HG03159 (cell line): Measurements from ENCODE around the gene SNAP47.

Source experiments
- ATAC-seq: cut with Tn5 transposase; IDR thresholded peaks from one replicate; pipeline ENCODE4 v1.9.1; 2021; ENCODE audit warnings: mild to moderate bottlenecking, moderate library complexity; ENCODE audit not compliant: unreplicated experiment

Gene SNAP47

DNA sequence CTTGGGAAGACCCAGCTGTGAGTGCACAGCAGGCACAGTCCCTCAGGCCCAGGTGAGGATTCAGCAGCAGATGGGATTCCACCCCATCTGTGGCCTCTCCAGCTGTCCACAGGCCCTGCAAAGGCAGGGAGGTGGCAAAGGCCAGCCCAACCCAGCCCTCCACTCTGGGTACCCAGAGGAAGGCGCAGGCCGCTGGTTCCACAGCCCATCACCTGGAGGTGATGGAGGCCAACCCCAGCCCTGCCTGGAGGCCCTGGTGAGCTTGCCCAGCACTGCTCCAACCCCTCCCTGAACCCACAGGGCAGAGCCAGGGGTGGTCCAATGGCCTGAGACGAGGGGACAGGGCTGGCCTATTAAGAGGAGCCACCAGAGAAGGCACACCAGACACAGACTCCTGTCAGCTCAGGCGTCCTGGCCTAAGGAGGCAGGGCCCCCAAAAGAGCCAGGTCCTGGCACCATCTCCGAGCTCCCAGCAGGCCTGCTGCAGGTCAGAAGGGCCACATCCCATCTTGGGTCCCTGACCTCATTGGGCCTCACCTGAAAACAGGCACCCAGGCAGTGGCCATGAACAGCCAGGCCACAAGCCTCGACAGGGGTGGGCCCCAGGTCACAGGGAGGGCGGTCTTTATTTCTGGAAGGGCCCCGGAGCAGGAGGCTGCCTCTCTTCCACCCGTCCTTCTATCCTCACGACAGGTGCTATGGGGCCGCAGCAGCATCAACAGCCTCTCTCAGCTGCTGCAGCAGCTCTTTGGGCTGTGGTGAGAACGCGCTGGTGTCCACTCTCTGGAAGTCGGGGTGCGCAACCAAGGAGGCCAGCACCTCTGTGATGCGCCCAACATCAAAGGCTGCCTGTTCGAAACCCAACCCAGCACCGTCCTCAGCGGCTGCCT is 3.3 kb upstream of the SNAP47 start:
- no peak for ATAC-seq

DNA sequence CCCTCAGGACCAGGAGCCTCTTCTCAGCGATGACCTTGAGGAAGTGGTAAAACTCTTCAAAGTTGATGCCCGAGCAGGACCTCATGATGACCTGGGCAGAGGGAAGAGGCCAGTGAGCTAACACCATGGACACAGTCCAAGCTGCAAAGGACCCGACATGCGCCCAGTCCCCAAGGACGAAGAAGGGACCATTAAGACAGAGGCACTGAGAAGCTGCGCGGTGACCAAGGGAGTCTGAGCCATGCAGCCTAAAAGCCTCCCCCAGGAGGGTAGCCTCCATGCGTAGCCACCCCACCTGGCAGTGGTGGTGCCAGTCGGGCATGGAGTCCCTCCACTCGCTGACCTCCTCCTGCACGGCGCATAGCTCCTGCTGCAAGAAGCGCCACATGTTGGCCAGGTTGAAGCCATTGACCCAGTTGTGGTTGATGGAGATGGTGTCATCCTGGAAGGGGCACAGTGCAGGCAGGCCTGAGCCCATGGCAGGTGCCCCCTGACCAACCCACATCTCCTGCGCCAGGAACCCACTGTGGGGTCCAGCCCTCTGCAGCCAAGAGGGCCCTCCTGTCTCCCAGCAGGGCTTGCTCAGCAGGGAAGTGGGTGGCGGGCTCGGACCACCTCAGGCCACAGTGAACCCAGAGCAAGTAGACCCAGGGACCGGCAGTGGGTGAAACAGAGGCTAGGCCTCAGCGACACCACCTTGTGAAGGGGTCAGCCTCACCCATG is 2.5 kb upstream of the SNAP47 start:
- no peak for ATAC-seq

DNA sequence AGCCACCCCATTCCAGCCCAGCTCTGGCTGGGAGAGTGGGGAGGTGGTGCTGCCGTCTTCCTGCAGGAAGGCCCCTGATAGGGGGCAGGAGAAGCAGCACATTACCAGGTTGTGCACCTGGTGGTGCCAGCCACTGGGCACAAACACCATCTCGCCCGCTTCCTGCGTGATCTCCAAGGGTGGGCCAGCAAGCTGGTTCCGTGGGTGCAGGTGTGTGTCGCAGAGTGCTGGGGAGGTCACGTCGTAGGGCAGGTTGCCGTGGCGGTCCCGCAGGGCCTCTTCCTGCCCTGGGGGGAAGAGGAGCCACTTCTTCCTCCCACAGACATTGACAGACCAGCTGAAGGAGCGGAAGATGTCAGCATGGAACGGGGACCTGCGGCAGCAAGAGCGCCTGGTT is 1.9 kb upstream of the SNAP47 start:
- ATAC-seq, result no peak

DNA sequence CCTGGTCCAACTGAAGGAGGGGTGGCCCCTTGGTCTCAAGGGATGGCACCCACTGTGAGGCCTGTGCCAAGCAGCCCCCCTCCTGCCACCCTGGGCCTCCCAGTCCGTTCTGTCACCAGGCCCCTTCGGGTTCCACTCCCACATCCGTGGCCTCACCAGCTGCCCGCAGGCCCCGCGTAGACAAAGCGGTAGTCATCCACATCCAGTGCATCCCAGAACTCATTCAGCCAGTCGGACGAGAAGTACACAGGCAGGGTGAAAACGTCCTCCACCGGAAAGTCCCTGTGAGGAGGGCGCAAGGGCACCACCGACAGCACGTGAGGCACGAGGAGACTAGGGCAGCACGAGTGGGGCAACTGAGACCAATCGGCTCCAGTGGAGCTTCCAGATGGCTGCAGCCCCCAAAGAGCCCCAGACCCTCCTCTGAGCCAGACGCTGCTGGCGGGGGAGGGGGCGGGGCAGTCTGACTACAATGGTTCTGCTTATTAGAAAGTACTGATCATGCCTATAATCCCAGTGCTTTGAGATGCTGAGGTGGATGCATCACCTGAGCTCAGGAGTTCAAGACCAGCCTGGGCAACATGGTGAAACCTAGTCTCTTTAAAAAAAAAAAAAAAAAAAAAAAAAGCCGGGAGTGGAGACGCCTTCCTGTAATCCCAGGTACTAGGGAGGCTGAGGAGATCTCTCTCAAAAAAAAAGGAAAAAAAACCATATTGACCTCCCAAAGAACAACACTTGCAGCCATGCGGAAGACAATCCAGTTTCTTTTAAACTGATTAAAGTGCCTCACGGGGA is 1.3 kb upstream of the SNAP47 start:
- no peak for ATAC-seq

DNA sequence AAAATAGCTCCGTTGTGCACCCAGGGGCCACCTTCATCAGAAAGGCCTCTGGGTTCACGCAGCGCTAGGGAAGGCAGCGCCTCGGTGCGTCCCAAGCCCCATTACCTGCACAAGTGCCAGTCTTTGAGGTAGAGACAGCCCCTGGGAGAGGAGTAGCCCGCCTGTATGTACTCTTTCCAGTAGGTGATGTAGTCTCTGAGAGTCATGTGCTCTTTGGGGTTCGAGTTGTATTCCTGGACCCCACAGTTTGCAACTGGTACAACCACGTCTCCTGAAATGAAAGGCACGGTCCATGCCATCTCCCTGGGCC is 734 bp upstream of the SNAP47 start:
- ATAC-seq, result peak; percentile 13

DNA sequence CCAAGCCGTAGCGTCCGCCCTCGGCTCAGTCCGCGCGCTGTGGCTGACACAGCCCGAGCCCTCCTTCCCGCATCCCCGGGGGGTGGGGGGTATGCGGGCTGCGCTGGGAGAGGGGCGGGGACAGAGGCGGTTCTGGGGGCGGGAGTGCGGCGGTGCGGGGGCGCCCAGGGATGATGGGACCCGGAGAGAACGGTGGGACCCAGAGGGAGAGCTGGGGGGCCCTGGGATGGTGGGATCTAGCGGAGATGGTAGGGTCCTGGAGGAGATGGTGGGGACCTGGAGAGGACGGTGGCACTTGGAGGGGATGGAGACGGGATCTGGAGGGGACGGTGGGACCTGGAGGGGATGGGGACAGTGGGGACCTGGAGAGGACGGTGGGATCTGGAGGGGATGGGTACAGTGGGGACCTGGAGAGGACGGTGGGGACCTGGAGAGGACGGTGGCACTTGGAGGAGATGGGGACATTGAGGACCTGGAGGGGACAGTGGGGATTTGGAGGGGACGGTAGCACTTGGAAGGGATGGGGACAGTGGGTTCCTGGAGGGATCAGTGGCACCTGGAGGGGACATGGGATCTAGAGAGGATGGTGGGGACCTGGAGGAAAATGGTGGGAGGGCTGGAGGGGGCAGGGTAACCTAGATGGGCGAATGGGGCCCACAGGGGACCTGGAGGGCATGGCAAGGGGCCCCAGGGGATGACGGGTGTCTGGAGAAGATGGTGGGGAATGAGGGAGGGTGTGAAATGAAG is 477 bp downstream of the SNAP47 start:
- ATAC-seq, result no peak

DNA sequence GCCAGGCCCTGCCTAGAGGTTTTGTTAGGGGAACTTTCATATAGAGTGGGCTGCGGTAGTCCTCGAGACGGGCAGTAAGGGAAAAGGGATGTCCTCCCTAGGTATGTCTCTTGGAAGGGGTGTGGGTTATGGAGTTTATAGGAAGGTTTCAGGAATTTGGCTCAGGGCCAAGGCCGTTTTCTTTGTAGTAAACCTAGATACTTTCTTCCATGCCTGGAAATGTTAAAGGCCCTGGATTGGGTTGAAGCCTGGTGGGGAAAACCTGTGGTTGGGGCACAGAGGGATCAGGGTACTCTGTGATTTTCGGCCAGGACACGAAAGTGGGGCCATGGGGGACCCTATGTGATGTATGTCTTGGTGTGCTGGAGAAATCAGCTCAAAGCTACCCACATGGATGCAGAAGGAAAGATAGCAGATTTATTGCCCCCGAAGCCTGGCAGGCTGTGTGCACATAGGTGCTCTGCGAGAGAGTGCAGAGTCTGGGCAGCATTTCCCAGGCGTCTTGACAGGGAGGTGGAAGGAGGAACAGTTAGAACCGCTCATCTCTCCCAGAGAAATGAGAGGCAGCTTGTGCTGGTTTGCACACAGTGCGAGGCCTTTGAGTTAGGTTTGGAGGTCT is 1.7 kb downstream of the SNAP47 start:
- ATAC-seq, result no peak

DNA sequence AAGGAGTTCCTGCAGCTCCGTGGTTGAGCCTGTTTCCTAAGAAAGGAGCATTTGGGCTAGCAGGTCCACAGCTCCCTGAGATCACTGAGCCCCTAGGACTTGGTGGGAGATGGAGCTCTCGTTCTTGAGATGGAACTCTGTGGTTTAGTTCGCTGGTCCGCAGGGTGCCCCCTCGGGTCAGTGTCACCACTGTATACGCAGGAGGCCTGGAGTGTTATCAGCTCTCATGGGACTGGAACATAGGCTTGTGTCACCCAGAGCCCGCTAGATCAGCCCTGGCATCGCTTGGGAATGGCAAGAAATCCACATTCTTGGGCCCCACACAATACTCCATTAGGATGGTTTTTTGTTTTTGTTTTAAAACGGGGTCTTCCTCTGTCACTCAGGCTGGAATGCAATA is 3.6 kb downstream of the SNAP47 start:
- no peak for ATAC-seq

DNA sequence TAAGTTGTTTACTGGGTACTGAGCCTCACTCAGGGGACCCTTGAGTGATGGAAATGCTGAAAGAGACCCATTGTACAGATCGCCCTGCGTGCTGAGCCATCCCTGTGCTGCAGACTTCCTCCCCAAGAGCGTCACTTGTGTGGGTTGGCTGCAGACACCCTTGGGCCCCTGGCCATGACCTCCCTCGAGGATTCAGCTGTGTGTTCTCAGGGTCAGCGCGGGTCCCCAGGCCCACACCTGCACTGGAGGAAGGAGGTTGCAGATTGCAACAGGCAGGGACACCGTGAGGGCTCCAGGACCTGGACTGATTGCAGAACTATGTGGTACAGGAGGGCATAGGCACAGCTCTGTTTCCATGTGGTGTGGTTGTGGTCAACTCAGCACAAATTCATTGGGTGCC is 4.4 kb downstream of the SNAP47 start:
- no peak for ATAC-seq

DNA sequence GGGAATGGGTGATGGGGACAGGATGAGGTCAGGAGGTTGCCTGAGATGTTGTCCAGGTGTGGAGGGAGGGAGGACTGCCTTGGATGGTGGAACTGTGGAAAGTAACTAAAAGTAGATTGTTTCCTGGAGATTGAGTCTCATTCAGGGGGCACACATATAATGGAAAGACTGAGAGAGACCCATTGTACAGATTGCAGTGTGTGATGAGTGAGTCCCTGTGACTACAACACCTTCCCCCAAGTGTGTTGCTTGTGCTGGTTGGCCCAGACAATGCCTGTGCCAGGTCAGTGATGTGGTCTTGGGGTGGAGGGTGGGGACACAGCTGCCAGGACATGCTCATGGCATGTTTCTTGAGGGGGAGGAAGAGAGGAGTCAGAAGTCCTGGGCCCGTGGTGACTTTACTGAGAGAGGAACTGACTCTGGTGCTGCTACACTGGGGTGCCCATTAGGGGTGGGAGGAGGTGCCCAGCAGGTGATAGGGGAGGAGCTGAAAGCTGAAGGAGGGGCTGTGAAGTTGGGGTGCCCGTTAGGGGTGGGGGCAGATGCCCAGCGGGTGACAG is 5.2 kb downstream of the SNAP47 start:
- no peak for ATAC-seq

DNA sequence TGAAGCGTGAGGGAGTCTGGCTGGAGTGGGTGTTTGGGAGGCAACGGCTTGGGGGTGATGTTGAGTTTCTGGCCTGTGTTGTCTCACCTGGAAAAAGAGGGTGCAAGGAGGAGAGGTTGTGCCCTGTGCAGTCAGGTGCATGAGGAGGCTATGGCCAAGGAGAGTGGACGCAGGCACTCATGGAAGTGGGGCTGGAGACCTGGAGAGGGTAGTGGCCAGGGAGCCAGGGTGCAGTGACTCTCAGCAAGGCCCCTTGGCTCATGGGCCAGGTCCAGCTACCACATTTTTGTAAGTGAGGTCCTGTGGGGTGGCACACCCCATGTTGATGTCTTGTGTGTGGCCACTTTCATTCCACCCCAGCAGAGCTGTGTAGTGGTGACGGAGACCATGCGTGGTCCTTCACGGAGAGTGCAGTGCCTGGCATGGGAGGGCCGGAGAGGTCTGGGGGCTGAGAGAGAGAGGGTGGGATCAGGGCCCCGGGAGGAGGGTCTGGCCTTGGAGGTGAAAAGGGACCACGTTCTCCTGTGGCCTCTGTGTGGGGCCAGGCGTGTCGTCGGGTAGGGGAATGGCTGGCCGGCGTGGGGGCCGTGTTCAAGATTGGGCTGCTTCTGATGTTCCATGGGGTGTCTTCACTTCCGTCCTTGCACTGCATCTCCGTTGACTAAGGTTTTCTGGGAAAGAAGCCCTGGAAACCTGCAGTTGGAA is 6.1 kb downstream of the SNAP47 start:
- ATAC-seq, result no peak

DNA sequence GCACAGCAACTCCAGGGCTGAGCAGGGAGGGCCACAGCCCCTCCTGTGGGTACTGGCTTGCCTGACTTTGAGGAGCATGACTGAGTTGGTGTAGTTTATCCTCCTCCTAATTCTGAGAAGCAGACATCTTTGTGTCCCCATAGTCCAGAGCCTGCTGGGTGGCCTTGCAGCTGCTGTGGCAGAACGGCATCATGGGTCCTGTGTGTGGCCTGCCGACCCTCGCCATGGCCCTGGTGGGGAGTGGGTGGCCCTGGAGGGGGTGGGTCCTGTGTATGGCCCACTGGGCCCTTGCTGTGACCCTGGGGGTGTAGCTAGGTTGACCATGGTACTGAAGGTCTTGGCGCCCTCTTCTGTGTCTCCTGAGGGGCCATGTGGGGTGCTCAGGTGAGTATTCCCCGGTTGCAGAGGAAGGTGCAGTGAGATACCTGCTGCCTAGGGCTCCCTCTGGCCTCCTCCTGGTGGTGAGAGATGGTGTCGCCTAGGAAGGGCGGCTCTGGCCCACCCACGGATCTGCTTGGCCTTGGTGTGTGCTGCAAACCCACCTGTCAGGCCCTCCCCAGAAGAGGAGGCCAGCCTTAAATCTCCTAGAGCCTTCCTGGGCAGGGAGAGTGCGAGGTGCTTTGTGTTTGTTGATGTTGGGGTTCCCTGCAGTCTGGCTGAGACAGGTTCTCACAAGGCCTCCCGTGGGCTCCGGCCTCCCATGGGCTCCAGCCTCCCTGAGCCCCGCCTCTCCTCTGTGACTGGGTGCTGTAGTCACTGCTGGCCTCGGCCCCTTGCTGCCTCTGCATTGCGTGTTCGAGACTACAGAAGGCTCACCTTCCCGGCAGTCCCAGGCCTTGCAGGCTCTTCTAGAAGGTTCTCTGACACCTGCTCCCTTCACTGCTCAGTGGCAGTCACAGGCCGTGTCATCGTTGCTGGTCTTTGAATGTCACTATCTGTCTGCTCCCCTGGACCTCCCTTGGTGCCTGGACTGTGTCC is 7.8 kb downstream of the SNAP47 start:
- ATAC-seq, result no peak

DNA sequence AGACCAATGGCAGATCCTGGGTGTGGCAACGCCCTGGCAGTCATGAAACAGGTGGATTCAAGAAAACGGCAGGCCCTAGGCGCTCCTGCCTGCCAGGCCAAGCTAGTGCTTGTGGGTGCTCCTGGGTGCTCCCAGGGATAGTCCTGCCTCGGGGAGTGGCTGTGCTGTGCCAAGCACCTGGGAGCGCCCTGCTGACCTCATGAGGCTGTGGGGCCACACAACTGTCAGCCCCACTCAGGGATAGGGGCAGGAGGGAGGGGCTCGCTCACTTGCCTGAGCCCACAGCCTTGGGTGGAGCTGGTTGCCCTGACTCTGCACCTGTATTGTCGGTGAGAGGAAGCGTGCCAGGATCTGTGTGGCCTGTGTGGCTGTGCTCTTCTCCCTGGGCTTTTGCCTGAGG is 9.4 kb downstream of the SNAP47 start:
- no peak for ATAC-seq

DNA sequence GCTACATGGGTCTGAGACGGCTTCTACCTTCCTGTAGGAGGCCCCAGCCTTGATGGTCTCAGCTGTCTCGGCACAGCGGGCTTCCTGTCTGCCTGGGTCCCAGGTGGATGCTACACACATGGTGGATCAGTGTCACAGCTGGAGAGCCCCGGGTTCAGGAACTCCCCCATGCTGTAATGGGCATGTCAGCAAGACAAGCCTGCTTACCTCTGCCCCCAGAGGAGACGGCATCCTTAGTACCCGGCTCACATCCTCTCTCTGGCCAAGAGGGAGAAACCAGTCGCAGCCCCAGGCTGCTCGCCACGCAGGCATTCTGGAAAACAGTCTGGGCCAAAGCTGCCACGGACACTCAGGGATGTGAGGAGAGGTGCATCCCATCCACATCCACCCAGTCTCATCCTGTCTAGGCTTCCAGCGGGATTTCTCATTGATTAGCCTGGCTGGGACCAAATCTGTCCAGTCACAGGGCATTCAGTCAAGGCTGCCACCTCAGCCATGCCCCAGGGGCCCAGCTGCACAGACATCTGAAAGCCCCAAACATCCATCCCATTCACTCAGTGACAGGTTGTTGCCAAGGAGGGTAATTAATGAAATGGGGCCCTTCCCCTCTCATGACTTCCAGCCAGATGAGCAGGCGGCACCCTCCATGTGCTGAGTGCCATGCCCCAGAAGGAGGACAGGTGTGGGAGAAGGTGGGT is 10.5 kb downstream of the SNAP47 start:
- no peak for ATAC-seq

DNA sequence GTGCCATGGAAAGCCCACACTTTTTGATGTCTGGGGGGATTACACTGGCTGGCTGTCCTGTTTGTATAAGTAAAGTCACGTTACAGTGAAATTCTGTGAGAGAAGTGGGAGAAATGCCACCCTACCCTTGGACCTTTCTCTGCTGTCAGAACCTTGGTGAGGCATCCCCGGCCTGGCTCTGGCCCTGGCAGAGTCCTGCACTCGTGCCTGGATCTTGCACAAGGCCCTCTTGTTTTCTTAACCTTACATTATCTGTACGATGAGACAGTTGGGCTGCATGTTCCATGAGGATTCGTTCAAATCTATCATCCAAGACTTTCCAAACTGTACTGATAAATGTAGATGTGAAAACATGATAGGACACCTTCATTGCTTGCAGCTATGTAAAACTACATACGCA is 11.4 kb downstream of the SNAP47 start:
- no peak for ATAC-seq

DNA sequence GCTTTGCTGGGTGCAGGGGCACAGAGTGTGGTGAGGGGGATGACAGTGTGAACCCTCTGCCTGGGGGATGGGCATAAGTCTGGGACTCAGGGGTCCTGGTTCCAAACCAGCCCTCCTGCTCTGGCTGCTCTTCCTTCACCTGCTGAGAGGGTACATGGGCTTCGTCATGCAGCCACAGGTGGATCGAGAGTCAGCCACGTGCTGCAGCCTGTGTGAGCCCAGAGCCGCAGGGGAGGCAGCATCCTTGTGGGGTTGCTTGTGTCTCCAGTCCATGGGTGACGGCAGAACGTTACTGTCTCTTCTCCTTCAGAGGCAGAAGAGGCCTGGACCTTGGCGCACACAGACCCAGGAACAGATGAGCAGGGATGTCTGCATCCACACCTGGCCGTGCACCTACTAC is 12.1 kb downstream of the SNAP47 start:
- no peak for ATAC-seq

DNA sequence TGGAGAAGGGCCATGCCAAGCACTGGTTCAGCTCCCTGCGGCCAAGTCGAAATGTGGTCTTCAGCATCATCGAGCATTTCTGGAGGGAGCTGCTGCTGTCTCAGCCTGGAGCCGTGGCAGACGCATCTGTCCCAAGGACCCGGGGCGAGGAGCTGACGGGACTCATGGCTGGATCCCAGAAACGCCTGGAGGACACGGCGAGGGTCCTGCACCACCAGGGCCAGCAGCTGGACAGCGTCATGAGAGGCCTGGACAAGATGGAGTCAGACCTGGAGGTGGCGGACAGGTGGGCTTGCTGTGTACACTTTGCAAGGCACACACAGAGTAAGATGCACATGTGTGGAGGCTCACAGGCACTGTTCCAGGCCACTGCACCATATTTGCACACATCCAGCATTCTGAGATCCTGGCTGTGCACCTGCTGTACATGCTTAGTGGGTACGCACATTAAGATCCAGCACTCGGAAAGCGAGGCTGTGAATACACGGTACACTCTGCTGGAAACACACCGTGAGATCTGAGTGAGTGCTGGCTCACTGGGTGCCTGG is 12.8 kb downstream of the SNAP47 start:
- no peak for ATAC-seq
